Activated CD4-positive, alpha-beta T cell treated with anti-CD3 and anti-CD28 coated beads, Interleukin-2, amount 10 ng/mL, durations not matched to agents 24 days and 14 days (primary cell): ENCODE data around the gene NOP56. TPM values are rescaled to one million over a fixed set of nuclear protein-coding genes. Genes with fewer than 3 reads are reported as not detected.
A peak's percentile ranks its signal among the peaks of the same experiment; 100 is the strongest.
"Not testable (repeated sequence)": the region's sequence is repeated elsewhere in the genome, so short reads cannot be mapped to it uniquely, and the experiment has no call there.

Experiments used
- DNase-seq: peaks from one replicate; pipeline ENCODE4 v3.0.0; 2022
- H3K27ac Mint-ChIP-seq: one replicate; pipeline ENCODE4 v1.8.0; 2022; ENCODE audit warnings: mild to moderate bottlenecking, mixed read lengths
- H3K27me3 Mint-ChIP-seq: one replicate; pipeline ENCODE4 v1.8.0; 2022; ENCODE audit warnings: mixed read lengths
- H3K36me3 Mint-ChIP-seq: one replicate; pipeline ENCODE4 v1.8.0; 2022; ENCODE audit warnings: low read depth, mild to moderate bottlenecking, mixed read lengths
- H3K4me1 Mint-ChIP-seq: one replicate; pipeline ENCODE4 v1.8.0; 2021; ENCODE audit warnings: mixed read lengths
- H3K4me3 Mint-ChIP-seq: one replicate; pipeline ENCODE4 v1.8.0; 2022; ENCODE audit warnings: mild to moderate bottlenecking, moderate library complexity, mixed read lengths
- H3K9me3 Mint-ChIP-seq: one replicate; pipeline ENCODE4 v1.8.0; 2021; ENCODE audit warnings: mixed read lengths
- intact Hi-C: fragments of 100-400 bp; cut with micrococcal nuclease; formaldehyde crosslinking; loops from one replicate; pipeline ENCODE4 v1.15.1; 2023
- total RNA-seq: library from RNA; stranded (reverse); gene quantifications from 2 replicates; pipeline ENCODE4 v1.2.3, GENCODE V29; 2022

The NOP56 gene
- total RNA-seq, 1 donor from 2014 or later: 884 TPM

DNA sequence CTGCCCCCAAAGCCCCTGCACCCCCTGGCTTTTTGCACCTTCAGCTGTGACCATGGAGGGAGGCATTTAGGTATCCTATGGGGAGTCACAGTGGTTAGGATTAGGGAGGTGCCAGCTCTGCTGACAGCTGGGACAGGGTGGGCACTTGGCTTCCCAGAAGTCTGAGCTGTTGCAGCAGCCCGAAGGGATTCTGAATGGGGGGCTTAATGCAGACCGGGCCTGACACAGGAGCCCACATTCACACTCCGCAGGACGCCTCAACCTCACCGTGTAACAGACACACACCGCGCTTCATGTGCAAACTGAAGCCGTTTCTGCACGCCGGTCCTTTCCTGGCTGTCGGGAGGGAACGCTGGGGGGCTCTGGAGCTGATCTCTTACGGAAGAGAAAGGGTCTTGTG is 42.1 kb downstream of the NOP56 start:
- peaks cover 15% of the 10 kb centered on the region for H3K4me1 Mint-ChIP-seq
- no peaks in the 10 kb centered on the region for H3K9me3 Mint-ChIP-seq
- no peak overlapping the region for H3K27ac Mint-ChIP-seq
- H3K36me3 Mint-ChIP-seq: peaks cover 6% of the 10 kb centered on the region
- intact Hi-C loops: loop anchor here (10.0 kb wide), 1 partner anchor 290 kb away; no protein-coding TSS in a partner anchor
- H3K4me3 Mint-ChIP-seq: no peak overlapping the region
- no peak for DNase-seq
- peaks cover 52% of the 10 kb centered on the region for H3K27me3 Mint-ChIP-seq

DNA sequence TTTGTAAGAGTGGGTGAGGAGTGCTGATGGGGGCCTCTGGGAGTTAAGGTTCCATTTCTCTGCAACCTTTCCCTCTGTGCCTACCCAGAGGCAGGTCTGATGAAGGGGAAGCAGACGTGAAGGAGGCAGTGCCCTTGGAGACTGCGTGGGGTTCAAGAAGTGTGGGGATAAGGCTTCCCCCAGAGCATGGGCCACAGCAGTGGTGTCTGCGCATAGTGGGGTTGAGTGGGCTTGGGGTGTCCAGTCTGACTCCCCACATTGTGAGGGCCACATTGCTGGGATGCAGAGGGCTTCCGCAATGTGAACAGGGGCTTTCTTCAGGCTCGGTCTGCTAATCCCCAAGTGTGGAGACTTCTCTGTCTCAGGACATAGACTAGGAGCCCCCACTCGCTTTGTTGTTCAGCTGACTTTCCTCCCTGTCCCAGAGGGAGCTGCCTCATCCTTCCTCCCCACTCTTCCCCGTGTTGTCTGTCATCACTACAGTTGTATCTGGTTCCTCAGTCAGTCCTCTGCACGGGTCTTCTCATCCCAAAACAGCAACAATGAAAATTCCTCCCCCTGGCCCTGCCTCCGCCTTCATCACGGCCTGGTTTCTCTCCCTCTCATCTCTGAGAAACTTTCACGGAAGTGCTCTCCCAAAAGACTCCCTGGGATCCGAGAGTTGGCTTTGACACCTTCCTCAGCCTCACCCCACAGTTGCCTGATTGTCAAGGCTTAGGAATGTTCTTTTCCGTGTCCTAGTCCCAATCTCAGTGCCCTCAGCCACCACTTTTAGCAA is 43.0 kb downstream of the NOP56 start:
- peaks cover 12% of the 10 kb centered on the region for H3K4me1 Mint-ChIP-seq
- intact Hi-C loops: loop anchor here (10.0 kb wide), 1 partner anchor 289 kb away; no protein-coding TSS in a partner anchor
- DNase-seq: no peak
- H3K36me3 Mint-ChIP-seq: peaks cover 6% of the 10 kb centered on the region
- H3K27ac Mint-ChIP-seq: no peak overlapping the region
- no peaks in the 10 kb centered on the region for H3K9me3 Mint-ChIP-seq
- peaks cover 45% of the 10 kb centered on the region for H3K27me3 Mint-ChIP-seq
- peak overlapping the region; percentile 62 for H3K4me3 Mint-ChIP-seq

DNA sequence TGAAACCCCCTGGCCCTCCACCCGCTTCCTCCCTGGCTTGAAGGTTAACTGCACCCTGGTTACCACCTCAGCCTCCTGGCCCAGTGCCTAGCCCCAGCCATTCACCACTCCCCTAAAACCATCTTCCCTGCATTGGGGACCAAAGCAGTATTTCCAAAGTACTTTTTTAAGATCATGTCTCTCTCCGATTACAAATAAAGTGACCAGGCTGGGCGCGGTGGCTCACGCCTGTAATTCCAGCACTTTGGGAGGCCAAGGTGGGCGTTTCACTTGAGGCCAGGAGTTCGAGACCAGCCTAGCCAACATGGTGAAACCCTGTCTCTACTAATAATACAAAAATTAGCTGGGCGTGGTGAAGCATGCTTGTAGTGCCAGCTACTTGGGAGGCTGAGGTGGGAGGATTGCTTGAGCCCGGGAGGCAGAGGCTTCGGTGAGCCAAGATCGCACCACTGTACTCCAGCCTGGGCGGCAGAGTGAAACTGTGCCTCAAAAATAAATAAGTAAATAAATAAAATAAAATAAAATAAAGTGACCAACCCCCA is 43.6 kb downstream of the NOP56 start:
- not testable (repeated sequence) for H3K9me3 Mint-ChIP-seq, DNase-seq
- peaks cover 40% of the 10 kb centered on the region for H3K27me3 Mint-ChIP-seq

DNA sequence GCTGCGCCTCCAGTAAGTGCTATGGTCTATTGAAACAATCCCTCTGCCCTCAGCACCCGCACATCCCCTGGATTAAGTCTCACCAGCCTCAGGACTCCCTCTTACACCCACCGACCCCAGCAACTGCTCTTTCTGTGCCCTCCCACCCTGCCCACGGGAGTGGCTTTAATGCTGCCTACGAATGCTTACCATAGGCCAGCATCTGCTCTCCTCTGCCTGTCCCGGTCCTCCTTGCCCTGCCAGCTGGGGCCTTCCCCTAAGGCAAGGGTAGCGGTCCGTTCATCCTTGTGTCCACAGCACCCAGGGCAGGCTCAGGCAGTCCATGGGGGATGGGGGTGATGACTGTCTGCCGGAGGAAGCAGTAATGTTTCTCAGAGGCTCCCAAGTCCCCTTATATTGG is 44.2 kb downstream of the NOP56 start:
- Mint-ChIP-seq H3K4me1 (peaks cover 9% of the 10 kb centered on the region), H3K27me3 (peaks cover 34% of the 10 kb centered on the region), H3K9me3 (no peaks in the 10 kb centered on the region), H3K27ac (no peak overlapping the region), H3K4me3 (no peak overlapping the region), H3K36me3 (peaks cover 3% of the 10 kb centered on the region)
- DNase-seq: no peak
- intact Hi-C loops: loop anchor here (10.0 kb wide), 1 partner anchor 288 kb away; no protein-coding TSS in a partner anchor

More for the DNA sequence above, 43.6 kb downstream of the NOP56 start:
- not testable (repeated sequence) for H3K36me3 Mint-ChIP-seq, H3K4me3 Mint-ChIP-seq, H3K27ac Mint-ChIP-seq, H3K4me1 Mint-ChIP-seq
- intact Hi-C loops: loop anchor here (10.0 kb wide), 1 partner anchor 289 kb away; no protein-coding TSS in a partner anchor

DNA sequence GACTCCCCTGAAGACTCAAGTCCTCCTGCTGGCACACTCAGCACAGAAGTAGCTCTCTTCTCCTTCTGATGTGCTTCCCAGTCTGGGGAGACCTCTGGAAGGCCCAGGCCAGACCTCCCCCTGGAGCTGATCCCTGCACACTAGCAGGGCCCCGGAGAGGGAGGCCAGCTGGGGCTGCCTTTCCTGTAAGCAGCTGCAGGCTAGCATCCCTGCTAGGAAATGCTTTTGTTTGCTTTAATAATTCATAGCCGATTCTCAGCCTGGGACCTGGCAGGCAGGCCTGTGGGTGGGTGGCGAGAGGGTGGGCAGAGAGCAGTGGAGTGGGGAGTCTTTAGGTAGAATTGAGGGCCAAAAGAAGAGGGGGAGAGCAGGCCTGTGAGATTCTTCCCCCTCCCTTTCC is 45.3 kb downstream of the NOP56 start:
- Mint-ChIP-seq H3K4me3 (no peak overlapping the region), H3K9me3 (no peaks in the 10 kb centered on the region), H3K4me1 (peaks cover 3% of the 10 kb centered on the region), H3K27me3 (peaks cover 28% of the 10 kb centered on the region), H3K27ac (no peak overlapping the region), H3K36me3 (no peaks in the 10 kb centered on the region)
- DNase-seq: no peak
- intact Hi-C loops: loop anchor here (10.0 kb wide), 1 partner anchor 287 kb away; no protein-coding TSS in a partner anchor

DNA sequence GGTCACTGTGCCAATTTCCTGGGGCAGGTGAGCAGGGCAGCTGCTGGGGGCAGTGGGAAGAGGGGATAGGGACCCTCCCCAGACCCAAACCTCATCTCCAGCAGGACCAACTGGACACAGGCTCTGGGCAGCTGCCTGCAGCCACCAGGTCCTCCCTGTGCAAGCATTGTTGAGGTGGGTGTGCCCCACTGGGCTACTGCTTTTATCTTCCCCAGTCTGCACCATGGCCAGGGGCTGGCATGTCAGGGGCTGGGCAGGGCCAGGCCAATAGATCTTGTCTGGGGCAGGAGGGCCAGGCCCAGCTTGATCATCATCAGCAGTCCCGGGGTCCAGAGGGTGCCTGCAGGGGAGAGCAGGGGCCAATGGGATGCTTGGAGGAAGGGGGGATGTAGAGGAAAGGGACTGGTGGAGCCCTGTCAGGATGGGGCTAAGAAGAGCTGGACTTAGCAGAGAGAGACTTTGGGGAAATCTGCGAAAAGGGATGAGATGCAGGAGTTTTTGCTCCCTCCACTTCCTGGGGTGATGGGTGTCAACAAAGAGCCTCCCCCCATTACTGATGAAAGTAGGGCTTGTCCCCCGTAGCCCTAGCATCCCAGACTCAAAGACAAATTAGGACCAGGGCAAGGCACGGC is 45.9 kb downstream of the NOP56 start:
- Mint-ChIP-seq H3K4me1 (peaks cover 3% of the 10 kb centered on the region), H3K4me3 (no peak overlapping the region), H3K36me3 (no peaks in the 10 kb centered on the region), H3K9me3 (no peaks in the 10 kb centered on the region), H3K27me3 (peaks cover 28% of the 10 kb centered on the region), H3K27ac (no peak overlapping the region)
- DNase-seq: no peak
- intact Hi-C loops: loop anchor here (10.0 kb wide), 1 partner anchor 286 kb away; no protein-coding TSS in a partner anchor

DNA sequence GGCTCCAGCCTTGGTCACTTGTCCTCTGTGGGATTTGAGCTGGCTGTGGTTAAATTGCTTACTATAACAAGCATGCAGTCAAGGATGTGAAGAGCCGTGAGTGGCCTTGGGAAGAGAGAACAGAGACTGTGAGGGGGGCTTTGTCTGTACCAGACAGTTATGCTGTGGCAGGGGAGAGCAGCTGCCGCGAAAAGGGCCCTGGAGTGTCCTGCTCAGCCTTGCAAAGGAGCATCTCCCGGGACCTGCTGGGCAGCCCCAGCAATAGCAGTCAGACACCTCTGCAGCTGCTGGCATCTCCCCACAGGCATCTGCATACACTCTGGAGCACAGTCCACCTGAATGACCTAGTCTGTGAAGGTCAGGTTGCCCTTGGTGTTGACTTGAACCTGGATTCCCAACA is 46.5 kb downstream of the NOP56 start:
- intact Hi-C loops: loop anchor here (10.0 kb wide), 1 partner anchor 286 kb away; no protein-coding TSS in a partner anchor
- no peak overlapping the region for H3K4me3 Mint-ChIP-seq
- peaks cover 27% of the 10 kb centered on the region for H3K27me3 Mint-ChIP-seq
- H3K9me3 Mint-ChIP-seq: no peaks in the 10 kb centered on the region
- no peaks in the 10 kb centered on the region for H3K36me3 Mint-ChIP-seq
- no peak overlapping the region for H3K27ac Mint-ChIP-seq
- peak; percentile 53 for DNase-seq
- H3K4me1 Mint-ChIP-seq: peaks cover 3% of the 10 kb centered on the region

DNA sequence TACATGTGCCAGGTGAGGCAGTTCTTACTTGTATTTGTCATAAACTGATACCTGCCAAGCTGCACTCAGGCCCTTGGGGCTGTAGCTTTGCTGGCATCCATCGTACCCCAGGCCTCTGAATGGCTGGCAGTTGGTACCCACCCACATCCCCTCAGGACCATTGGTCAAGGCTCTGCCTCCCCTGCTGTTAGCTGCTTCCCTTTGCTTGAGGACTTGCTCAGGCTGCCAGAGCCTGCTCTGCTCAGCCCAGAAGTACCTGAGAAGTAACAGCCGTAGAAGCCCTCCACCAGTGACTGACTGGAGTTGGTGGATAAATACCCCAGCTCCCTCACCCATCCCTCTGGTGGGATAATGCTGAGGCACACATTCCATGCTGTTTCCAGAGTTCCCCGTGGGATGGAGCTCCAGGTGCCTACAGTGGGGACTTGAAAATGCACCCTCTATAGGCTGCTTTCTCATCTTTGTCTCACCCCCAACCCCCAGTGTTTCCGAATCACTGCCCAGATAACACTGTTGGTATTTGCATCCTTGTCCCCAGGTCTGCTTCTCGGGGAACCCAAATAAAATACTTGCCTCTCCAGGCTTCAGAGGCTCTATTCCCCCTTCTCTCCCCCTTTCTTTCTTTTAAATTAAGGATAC is 47.5 kb downstream of the NOP56 start:
- H3K4me3 Mint-ChIP-seq: no peak overlapping the region
- H3K27me3 Mint-ChIP-seq: peaks cover 18% of the 10 kb centered on the region
- H3K36me3 Mint-ChIP-seq: no peaks in the 10 kb centered on the region
- no peaks in the 10 kb centered on the region for H3K9me3 Mint-ChIP-seq
- DNase-seq: peak; percentile 51
- intact Hi-C loops: loop anchor here (10.0 kb wide), 1 partner anchor 285 kb away; no protein-coding TSS in a partner anchor
- peaks cover 2% of the 10 kb centered on the region for H3K4me1 Mint-ChIP-seq
- no peak overlapping the region for H3K27ac Mint-ChIP-seq

DNA sequence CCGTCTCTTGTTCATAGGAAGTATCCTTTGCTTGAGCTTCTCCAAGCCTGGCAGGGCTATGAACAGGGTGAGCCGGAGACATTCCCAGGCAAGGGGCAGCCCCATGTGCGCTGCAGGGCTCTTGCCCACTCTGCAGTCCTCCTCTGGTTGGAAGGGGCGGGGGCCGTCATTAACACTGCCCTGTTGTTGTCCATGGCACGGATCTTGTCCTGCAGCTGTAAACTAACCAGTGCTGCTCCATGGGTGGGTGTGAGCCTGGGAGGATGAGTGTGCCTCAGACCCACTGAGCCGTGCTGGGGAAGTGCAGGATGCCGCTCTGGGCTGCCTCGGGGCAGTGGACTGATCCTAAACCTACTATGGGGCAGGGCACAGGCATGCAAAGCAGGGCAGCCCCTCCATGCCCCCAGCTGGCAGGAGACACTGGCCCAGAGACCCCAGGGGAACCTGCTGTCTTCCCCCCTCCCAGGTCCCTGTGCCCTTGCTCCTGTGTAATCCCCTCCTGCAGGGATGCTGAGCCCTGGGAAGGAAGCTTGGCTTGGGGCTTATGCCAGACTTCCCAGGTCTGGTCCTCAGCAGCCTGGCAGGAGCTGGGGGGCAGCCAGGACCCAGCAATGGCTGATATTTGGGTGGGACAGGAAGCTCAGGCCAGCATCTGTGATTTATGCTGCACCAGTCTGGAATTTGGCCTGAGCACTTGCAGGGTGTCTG is 48.6 kb downstream of the NOP56 start:
- Mint-ChIP-seq H3K4me1 (peaks cover 2% of the 10 kb centered on the region), H3K36me3 (no peaks in the 10 kb centered on the region), H3K9me3 (no peaks in the 10 kb centered on the region), H3K27ac (no peak overlapping the region), H3K27me3 (peaks cover 7% of the 10 kb centered on the region), H3K4me3 (no peak overlapping the region)
- DNase-seq: peak; percentile 42
- intact Hi-C loops: no loop called here

DNA sequence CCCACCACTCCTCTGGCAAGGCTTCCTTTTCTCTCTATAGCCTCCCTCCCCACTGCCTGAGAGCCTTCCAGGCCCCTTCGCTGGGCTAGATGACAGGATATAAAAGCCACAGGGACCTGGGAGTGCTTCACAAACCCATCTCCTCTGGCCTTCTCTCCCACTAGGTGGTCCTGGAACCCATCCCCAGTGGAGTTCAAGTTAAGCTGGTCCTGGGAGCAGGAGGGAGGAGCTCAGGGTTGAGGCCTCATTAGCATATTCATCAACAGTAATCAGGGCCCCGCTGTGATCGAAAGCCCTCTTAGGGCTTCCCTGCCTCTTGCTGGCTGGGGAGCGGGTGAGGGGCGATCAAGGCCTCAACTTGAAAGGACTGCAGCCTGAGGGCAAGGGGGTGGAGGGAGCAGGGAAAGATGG is 49.2 kb downstream of the NOP56 start:
- H3K9me3 Mint-ChIP-seq: no peaks in the 10 kb centered on the region
- H3K4me1 Mint-ChIP-seq: peaks cover 7% of the 10 kb centered on the region
- intact Hi-C loops: no loop called here
- DNase-seq: no peak
- H3K4me3 Mint-ChIP-seq: no peak overlapping the region
- H3K27ac Mint-ChIP-seq: no peak overlapping the region
- H3K27me3 Mint-ChIP-seq: peaks cover 3% of the 10 kb centered on the region
- H3K36me3 Mint-ChIP-seq: no peaks in the 10 kb centered on the region

DNA sequence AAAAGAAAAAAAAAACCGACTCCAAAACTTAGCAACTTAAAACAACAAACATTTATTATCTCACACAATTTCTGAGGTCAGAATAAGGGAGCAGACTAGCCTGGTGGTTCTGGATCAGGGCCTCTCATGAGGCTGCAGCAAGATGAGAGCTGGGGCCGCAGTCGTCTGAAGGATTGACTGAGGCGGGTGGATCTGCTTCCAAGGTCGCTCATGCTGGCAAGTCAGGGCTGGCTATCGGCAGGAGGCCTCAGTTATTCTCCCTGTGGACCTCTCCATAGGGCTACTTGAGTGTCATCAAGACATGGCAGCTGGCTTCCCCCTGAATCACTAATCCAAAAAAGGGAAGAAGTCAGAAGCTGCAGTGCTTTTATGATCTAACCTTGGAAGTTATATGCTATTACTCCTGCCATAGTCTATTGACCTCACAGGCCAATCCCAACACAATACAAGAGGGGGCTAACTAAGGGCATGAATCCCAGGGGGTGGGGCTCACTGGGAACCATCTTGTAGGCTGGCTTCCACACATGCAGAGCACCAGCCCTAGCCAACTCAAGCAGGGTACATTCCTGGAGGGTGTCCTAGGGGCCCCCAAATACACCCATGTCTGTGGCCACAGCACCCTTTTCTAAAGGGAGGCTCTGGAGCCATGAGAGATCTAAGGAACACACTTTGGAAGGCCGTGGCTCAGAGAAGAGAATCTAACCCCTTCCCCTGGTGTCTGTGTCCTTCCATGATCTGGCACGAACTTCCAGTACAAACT is 51.5 kb downstream of the NOP56 start:
- H3K4me1 Mint-ChIP-seq: peaks cover 14% of the 10 kb centered on the region
- H3K9me3 Mint-ChIP-seq: no peaks in the 10 kb centered on the region
- H3K4me3 Mint-ChIP-seq: no peak overlapping the region
- DNase-seq: peak; percentile 50
- intact Hi-C loops: no loop called here
- no peak overlapping the region for H3K27ac Mint-ChIP-seq
- H3K27me3 Mint-ChIP-seq: no peaks in the 10 kb centered on the region
- no peaks in the 10 kb centered on the region for H3K36me3 Mint-ChIP-seq

DNA sequence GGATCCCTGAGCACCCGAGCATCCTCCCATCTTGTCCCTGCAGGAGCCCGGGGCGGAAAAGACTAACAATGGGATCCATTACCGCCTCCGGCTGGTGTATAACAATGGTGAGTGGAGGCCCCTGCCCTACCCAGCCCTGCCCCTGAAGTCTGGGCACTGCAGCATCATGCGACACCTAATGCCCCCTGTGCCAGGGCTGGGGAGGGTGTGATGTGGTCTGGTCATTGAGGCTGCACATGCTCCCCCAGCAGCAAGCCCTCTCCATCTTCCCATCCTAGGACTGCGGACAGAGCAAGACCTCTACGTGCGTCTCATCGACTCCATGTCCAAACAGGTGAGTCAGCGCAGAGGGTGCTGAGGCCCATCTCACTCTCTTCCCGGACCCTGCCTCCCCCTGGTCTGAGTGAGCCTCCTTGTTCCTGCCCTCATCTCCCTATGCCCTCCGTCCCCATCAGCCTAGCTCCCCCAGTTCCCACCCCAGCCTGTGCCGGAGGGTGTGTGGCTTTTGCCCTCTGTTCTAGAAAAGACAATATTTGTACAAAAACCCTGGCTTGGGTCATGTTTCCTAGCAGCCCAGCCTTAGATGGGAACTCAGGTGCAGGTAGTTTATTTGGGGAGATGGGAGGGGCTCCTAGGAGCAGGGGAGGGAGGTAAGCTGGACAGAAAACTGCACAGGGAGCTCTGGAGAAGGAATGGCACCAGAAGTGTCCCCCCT is 53.7 kb downstream of the NOP56 start:
- peak overlapping the region; percentile 24 for H3K27ac Mint-ChIP-seq
- no peaks in the 10 kb centered on the region for H3K36me3 Mint-ChIP-seq
- peaks cover 14% of the 10 kb centered on the region for H3K4me1 Mint-ChIP-seq
- intact Hi-C loops: no loop called here
- no peaks in the 10 kb centered on the region for H3K27me3 Mint-ChIP-seq
- H3K9me3 Mint-ChIP-seq: no peaks in the 10 kb centered on the region
- peak; percentile 50 for DNase-seq
- no peak overlapping the region for H3K4me3 Mint-ChIP-seq
